GM12801 (cell line): Measurements from ENCODE around the gene FKBP5.
A peak's percentile ranks its signal among the peaks of the same experiment; 100 is the strongest.

Experiments used
- CTCF ChIP-seq: IDR thresholded peaks from one replicate; pipeline ENCODE4 v1.5.1; 2011; ENCODE audit warnings: control low read depth; ENCODE audit not compliant: insufficient read length; ENCODE audit errors: extremely low read depth

FKBP5 gene

GRCh38 chr6:35688605-35689322, at the start of gene FKBP5:
Gene FKBP5 (minus strand): TSS chr6:35688915. CDS start chr6:35642824, 46,091 bp downstream.
- no peak for TF ChIP-seq CTCF

- TF ChIP-seq CTCF, result peak; percentile 61
Measured at GRCh38 chr6:35737413-35738211, 48.9 kb upstream of the FKBP5 start.

- TF ChIP-seq CTCF, result no peak
Measured at GRCh38 chr6:35736982-35737412, 48.3 kb upstream of the FKBP5 start, which contains the start of gene ARMC12. Gene ARMC12 (plus strand): TSS chr6:35737032. CDS start chr6:35737109, 77 bp downstream.

- TF ChIP-seq CTCF, result no peak
Measured at GRCh38 chr6:35736253-35736894, 47.7 kb upstream of the FKBP5 start.

GRCh38 chr6:35735452-35735851, 46.7 kb upstream of the FKBP5 start:
- TF ChIP-seq CTCF, result no peak

GRCh38 chr6:35733633-35734032, 44.9 kb upstream of the FKBP5 start:
- TF ChIP-seq CTCF, result no peak
